K562 (cell line): Measurements from ENCODE around the gene TANC1. TPM values are rescaled to one million over a fixed set of nuclear protein-coding genes. Genes with fewer than 3 reads are reported as not detected.

Source experiments
- ATAC-seq: fragments of 200-7000 bp; cut with Tn5 transposase; 3 replicates; pipeline ENCODE4 v1.9.1; 2020; ENCODE audit warnings: moderate library complexity
- BruUV-seq: library from RNA; stranded (reverse); fragments of 400-500 nt; replicated peaks from 2 replicates; lab custom pipeline; 2021; lab: Mats Ljungman, UMichigan
- CTCF ChIA-PET: fragments of 300-600 bp; formaldehyde crosslinking; extraction: SDS; loops from one replicate; lab custom pipeline; 2021; ENCODE audit warnings: low intra/inter-chr PET ratio; lab: Yijun Ruan, JAX
- POLR2A ChIA-PET: fragments of 300-600, 350-650 bp; sonication (Branson Sonifier 250); formaldehyde crosslinking; extraction: SDS; loops from one replicate; lab custom pipeline; 2021; ENCODE audit warnings: antibody characterized with exemption, inconsistent platforms; lab: Yijun Ruan, JAX
- DNase-seq, 4 experiments: peaks; one replicate each; pipeline versions ENCODE4 v3.0.0 to v3.0.0-alpha.2; 2011 to 2018; ENCODE audit warnings: low spot score in 3 of 4, mixed read lengths in 3 of 4; ENCODE audit errors: extremely low read depth in 1 of 4
- FAIRE-seq: peaks from 2 replicates; lab custom pipeline; 2011; peaks lifted over from hg19 to GRCh38; lab: Jason Lieb, UNC
- H2AFZ ChIP-seq: 2 replicates; pipeline ENCODE4 v1.6.0; 2011; ENCODE audit warnings: low read depth, low read length, control low read depth, inconsistent platforms
- H3K27ac ChIP-seq: fragments of 200-600 bp; 3 replicates; pipeline ENCODE4 v1.8.0; 2011; ENCODE audit warnings: low read depth, mild to moderate bottlenecking, control low read depth, inconsistent platforms, low read length, moderate library complexity, mixed read lengths; ENCODE audit errors: extremely low read depth
- H3K27me3 ChIP-seq, 2 experiments: fragments of 300-600 bp in 1 of 2; 2 replicates in 1 of 2; 3 replicates in 1 of 2; pipeline versions ENCODE4 v1.6.0 to v1.8.0; 2011; ENCODE audit warnings: inconsistent platforms in 2 of 2, low read length in 2 of 2, mild to moderate bottlenecking in 1 of 2, mixed read lengths in 1 of 2, moderate library complexity in 1 of 2; ENCODE audit not compliant: control insufficient read depth in 2 of 2, insufficient read depth in 2 of 2
- H3K36me3 ChIP-seq: fragments of 300-600 bp; 3 replicates; pipeline ENCODE4 v1.8.0; 2011; ENCODE audit warnings: mild to moderate bottlenecking, low read length, inconsistent platforms; ENCODE audit not compliant: control insufficient read depth, insufficient read depth
- H3K4me1 ChIP-seq, 2 experiments: fragments of 200-600 bp in 1 of 2; replicated peaks in 1 of 2; 2 replicates in 1 of 2; 3 replicates in 1 of 2; pipeline versions ENCODE4 v1.5.1 to v1.8.0; 2011; ENCODE audit warnings: inconsistent platforms in 2 of 2, low read length in 2 of 2, mild to moderate bottlenecking in 1 of 2, mixed read lengths in 1 of 2, moderate library complexity in 1 of 2; ENCODE audit not compliant: control insufficient read depth in 2 of 2, insufficient read depth in 2 of 2
- H3K4me2 ChIP-seq: 2 replicates; pipeline ENCODE4 v1.6.1; 2011; ENCODE audit warnings: low read length, control low read depth, inconsistent platforms, mixed read lengths; ENCODE audit not compliant: insufficient read depth
- H3K4me3 ChIP-seq: fragments of 200-600 bp; sonication (generic), shearing (Covaris generic); 2 replicates; pipeline ENCODE4 v1.5.1; 2016; ENCODE audit warnings: control low read depth, inconsistent platforms
- H3K79me2 ChIP-seq: fragments of 200-600 bp; 3 replicates; pipeline ENCODE4 v1.8.0; 2011; ENCODE audit warnings: low read length, inconsistent platforms; ENCODE audit not compliant: control insufficient read depth, insufficient read depth
- H3K9ac ChIP-seq, 2 experiments: 2 replicates each; pipeline versions ENCODE4 v1.6.0 to v1.6.1; 2011; ENCODE audit warnings: low read depth in 2 of 2, low read length in 2 of 2, control low read depth in 1 of 2, inconsistent platforms in 1 of 2, mild to moderate bottlenecking in 1 of 2, mixed read lengths in 1 of 2; ENCODE audit not compliant: insufficient read depth in 1 of 2
- H3K9me1 ChIP-seq: one replicate; pipeline ENCODE4 v1.6.0; 2011; ENCODE audit warnings: inconsistent platforms, mild to moderate bottlenecking, low read length, moderate library complexity; ENCODE audit not compliant: control insufficient read depth, insufficient read depth
- H3K9me3 ChIP-seq: replicated peaks from 2 replicates; pipeline ENCODE4 v1.5.1; 2011; ENCODE audit warnings: low read depth, low read length, inconsistent platforms; ENCODE audit not compliant: control insufficient read depth, insufficient read depth
- H4K20me1 ChIP-seq: replicated peaks from 2 replicates; pipeline ENCODE4 v1.6.1; 2011; ENCODE audit warnings: low read length, inconsistent platforms, mixed read lengths; ENCODE audit not compliant: control insufficient read depth, insufficient read depth
- POLR3G ChIP-seq: IDR thresholded peaks from 2 replicates; pipeline ENCODE4 v1.6.1; 2011; ENCODE audit not compliant: insufficient read length, insufficient replicate concordance; ENCODE audit errors: extremely low read depth
- STAT5A ChIP-seq: IDR thresholded peaks from 2 replicates; pipeline ENCODE4 v1.6.1; 2012; ENCODE audit warnings: low read length, inconsistent platforms, borderline replicate concordance
- ZNF224 ChIP-seq: sonication (generic); formaldehyde crosslinking; IDR thresholded peaks from 2 replicates; pipeline ENCODE4 v1.8.0; 2022; ENCODE audit warnings: mild to moderate bottlenecking, missing genetic modification reagents
- ZNF232 ChIP-seq: sonication (generic); formaldehyde crosslinking; IDR thresholded peaks from 2 replicates; pipeline ENCODE4 v1.8.0; 2022; ENCODE audit warnings: mild to moderate bottlenecking, missing genetic modification reagents
- ZNF239 ChIP-seq: fragments of 250-450 bp; sonication (Bioruptor Pico); IDR thresholded peaks from 2 replicates; pipeline ENCODE4 v1.4.0; 2020; ENCODE audit warnings: mild to moderate bottlenecking
- ZNF311 ChIP-seq: fragments of 250-450 bp; sonication (Bioruptor Pico); IDR thresholded peaks from 2 replicates; pipeline ENCODE4 v1.4.0; 2020; ENCODE audit warnings: mild to moderate bottlenecking, moderate library complexity
- ZNF77 ChIP-seq: fragments of 250-450 bp; sonication (Bioruptor Pico); IDR thresholded peaks from 2 replicates; pipeline ENCODE4 v1.5.0; 2020
- WGBS: fragments of 100-300 bp; shearing (Covaris generic); methylation state at CpG from one replicate; pipeline ENCODE4 v1.1.6; 2016; ENCODE audit warnings: low coverage, mixed read lengths; ENCODE audit not compliant: insufficient coverage; ENCODE audit errors: missing lambda C conversion rate; 5-methylcytosine and 5-hydroxymethylcytosine counted together
- in situ Hi-C: fragments of 300-500 bp; cut with MboI; formaldehyde crosslinking; loops from 4 replicates; pipeline ENCODE4 v1.15.0; 2018; ENCODE audit warnings: inconsistent platforms, mixed read lengths
- intact Hi-C: fragments of 100-400 bp; cut with micrococcal nuclease; formaldehyde crosslinking; loops from 2 replicates; pipeline ENCODE4 v1.14.2; 2022
- polyA plus RNA-seq, 8 experiments: library from polyadenylated mRNA; depleted of rRNA in 4 of 8; stranded (reverse) in 5 of 8; unstranded in 3 of 8; fragments of >200 nt; fragmentation: Nextera tagmentation in 2 of 8; fragmentation: Illumina TruSeq in 1 of 8; extraction: Ambion mirVana in 2 of 8; extraction: Trizol in 1 of 8; gene quantifications; 2 replicates each; pipeline versions ENCODE4 v1.2.1 to v1.2.3, GENCODE V29; 2011 to 2014; ENCODE audit warnings: inconsistent platforms in 1 of 8, missing spikeins in 1 of 8
- total RNA-seq, 7 experiments: library from RNA; depleted of rRNA in 6 of 7; stranded (reverse); fragments of >200 nt in 6 of 7; fragmentation: Illumina TruSeq in 2 of 7; extraction: Trizol in 2 of 7; gene quantifications; 2 replicates each; pipeline versions ENCODE4 v1.2.1 to v1.2.3, GENCODE V29; 2011 to 2021; ENCODE audit warnings: low replicate concordance in 1 of 7
- TF ChIP-seq, protein P1 (sequence below), 2 experiments: fragments of 250-450 bp in 1 of 2; fragments of 450-650 bp in 1 of 2; sonication (Bioruptor Pico) in 1 of 2; IDR thresholded peaks; 2 replicates each; pipeline versions ENCODE4 v1.6.1 to v1.8.0; 2016 to 2021; ENCODE audit warnings: mild to moderate bottlenecking in 2 of 2, moderate library complexity in 2 of 2, missing compliant biosample characterization in 1 of 2, missing genetic modification characterization in 1 of 2
- TF ChIP-seq, protein P2 (sequence below): fragments of 200-800 bp; sonication (Bioruptor generic); IDR thresholded peaks from 2 replicates; pipeline ENCODE4 v1.6.1; 2017; ENCODE audit warnings: missing genetic modification characterization, missing compliant biosample characterization

The TANC1 gene
- total and polyA plus RNA-seq, 9 of the 15 experiments (the other 6 are each of a cell fraction or from before 2014, with no cell fraction given), result under 0.01 to 0.20 (median 0.07) TPM; not detected in 1

DNA sequence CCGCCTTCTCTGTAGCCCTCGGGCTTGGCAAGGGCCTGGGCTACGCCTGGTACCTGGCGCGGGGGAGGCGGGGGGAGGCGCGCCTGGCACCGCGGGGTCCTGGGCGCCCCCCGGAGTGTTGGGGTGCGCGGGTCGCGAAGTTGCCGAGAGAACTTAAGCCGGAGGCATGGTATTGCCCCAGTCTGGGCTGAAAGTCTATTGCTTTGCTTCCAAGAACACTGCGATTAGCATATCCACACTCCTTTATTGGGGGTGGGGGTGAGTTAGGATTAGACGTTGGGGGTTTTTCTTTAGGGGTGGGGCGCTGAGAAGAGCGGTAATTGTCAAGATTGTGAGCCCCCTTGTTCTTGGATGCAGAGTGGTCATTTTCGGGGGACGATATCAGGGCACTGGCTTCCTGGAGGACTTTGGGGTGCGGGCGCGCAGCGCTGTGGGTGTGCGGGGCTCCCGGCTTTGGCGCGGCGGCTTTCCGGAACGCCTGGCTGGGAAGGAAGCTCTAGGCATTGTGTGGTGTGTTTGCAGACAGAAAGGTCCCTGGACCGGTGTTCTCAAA lies 798 bp downstream of the TANC1 start:
- H3K27ac ChIP-seq, result no peak overlapping the region
- intact Hi-C loops, result no loop called here
- no peak for ATAC-seq
- H3K9ac ChIP-seq, result no peak overlapping the region
- no peaks in the 10 kb centered on the region for H3K79me2 ChIP-seq
- POLR2A ChIA-PET, result no interaction called here
- no peak for FAIRE-seq
- WGBS, result 40% methylated on average over 31 of the region's 36 CpGs
- H3K9me3 ChIP-seq, result no peaks in the 10 kb centered on the region
- H2AFZ ChIP-seq, result no peak overlapping the region
- H3K4me3 ChIP-seq, result no peak overlapping the region
- no TSS peak for BruUV-seq
- no peaks in the 10 kb centered on the region for H3K36me3 ChIP-seq
- CTCF ChIA-PET, result no interaction called here
- TF ChIP-seq, protein P1, sequence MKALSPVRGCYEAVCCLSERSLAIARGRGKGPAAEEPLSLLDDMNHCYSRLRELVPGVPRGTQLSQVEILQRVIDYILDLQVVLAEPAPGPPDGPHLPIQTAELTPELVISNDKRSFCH (CRISPR knock-in tag; IDR thresholded peaks at IDR 0.05), result no peak
- TF ChIP-seq, protein P1 (tag; IDR thresholded peaks at IDR 0.05), result no peak
- TF ChIP-seq STAT5A (no peak), ZNF224 (CRISPR knock-in tag) (no peak), ZNF77 (CRISPR knock-in tag) (no peak), POLR3G (no peak), ZNF311 (CRISPR knock-in tag) (no peak), ZNF239 (CRISPR knock-in tag) (no peak), ZNF232 (CRISPR knock-in tag) (no peak)
- TF ChIP-seq, protein P2, sequence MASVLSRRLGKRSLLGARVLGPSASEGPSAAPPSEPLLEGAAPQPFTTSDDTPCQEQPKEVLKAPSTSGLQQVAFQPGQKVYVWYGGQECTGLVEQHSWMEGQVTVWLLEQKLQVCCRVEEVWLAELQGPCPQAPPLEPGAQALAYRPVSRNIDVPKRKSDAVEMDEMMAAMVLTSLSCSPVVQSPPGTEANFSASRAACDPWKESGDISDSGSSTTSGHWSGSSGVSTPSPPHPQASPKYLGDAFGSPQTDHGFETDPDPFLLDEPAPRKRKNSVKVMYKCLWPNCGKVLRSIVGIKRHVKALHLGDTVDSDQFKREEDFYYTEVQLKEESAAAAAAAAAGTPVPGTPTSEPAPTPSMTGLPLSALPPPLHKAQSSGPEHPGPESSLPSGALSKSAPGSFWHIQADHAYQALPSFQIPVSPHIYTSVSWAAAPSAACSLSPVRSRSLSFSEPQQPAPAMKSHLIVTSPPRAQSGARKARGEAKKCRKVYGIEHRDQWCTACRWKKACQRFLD (CRISPR knock-in tag), result no peak
- TF ChIP-seq, all 486 proteins: peak for 0
- in situ Hi-C loops, result no loop called here
- peaks cover 25 to 31% of the 10 kb centered on the region in 2 experiments; a peak in 4 of 5 replicates for H3K27me3 ChIP-seq
- H4K20me1 ChIP-seq, result no peaks in the 10 kb centered on the region
- H3K4me1 ChIP-seq, result peaks cover 0 to 16% of the 10 kb centered on the region in 2 experiments; a peak in 2 of 5 replicates
- DNase-seq, result no peak
- no peaks in the 10 kb centered on the region for H3K9me1 ChIP-seq
- H3K4me2 ChIP-seq, result no peak overlapping the region
